WTC11 (cell line): ENCODE data around the gene ANXA2. TPM values are rescaled to one million over a fixed set of nuclear protein-coding genes. Genes with fewer than 3 reads are reported as not detected.

Experiments used
- ATAC-seq: fragments of 200-7000 bp; cut with Tn5 transposase; 2 replicates; pipeline ENCODE4 v1.10.0; 2021; ENCODE audit warnings: mild to moderate bottlenecking, moderate library complexity
- CTCF ChIA-PET: fragments of 300-600 bp; sonication (Branson Sonifier 250); formaldehyde crosslinking; loops from one replicate; lab custom pipeline; 2021; ENCODE audit warnings: antibody characterized with exemption; lab: Charles Lee
- POLR2A ChIA-PET: fragments of 350-600 bp; sonication (Branson Sonifier 250); formaldehyde crosslinking; loops from one replicate; lab custom pipeline; 2021; ENCODE audit warnings: antibody characterized with exemption; lab: Charles Lee
- DNase-seq: peaks from one replicate; pipeline ENCODE4 v3.0.0; 2021; ENCODE audit warnings: low spot score
- H3K27ac Mint-ChIP-seq: 2 replicates; pipeline ENCODE4 v1.8.0; 2021; ENCODE audit warnings: mixed read lengths
- H3K27me3 Mint-ChIP-seq: 2 replicates; pipeline ENCODE4 v1.8.0; 2021; ENCODE audit warnings: low read depth, mild to moderate bottlenecking, moderate library complexity, mixed read lengths
- H3K36me3 Mint-ChIP-seq: 2 replicates; pipeline ENCODE4 v1.8.0; 2021; ENCODE audit warnings: mixed read lengths
- H3K4me1 Mint-ChIP-seq: 2 replicates; pipeline ENCODE4 v1.8.0; 2022; ENCODE audit warnings: mixed read lengths
- H3K4me3 Mint-ChIP-seq: 2 replicates; pipeline ENCODE4 v1.8.0; 2021; ENCODE audit warnings: mild to moderate bottlenecking, moderate library complexity, mixed read lengths
- H3K9me3 Mint-ChIP-seq: 2 replicates; pipeline ENCODE4 v1.8.0; 2021; ENCODE audit warnings: mixed read lengths
- CREM ChIP-seq: sonication (generic); formaldehyde crosslinking; IDR thresholded peaks from 2 replicates; pipeline ENCODE4 v1.8.1; 2022; ENCODE audit warnings: mild to moderate bottlenecking, missing genetic modification reagents, moderate library complexity
- E2F1 ChIP-seq: sonication (generic); formaldehyde crosslinking; IDR thresholded peaks from 2 replicates; pipeline ENCODE4 v1.8.0; 2022; ENCODE audit warnings: mild to moderate bottlenecking, missing genetic modification reagents
- E2F5 ChIP-seq: sonication (generic); formaldehyde crosslinking; IDR thresholded peaks from 2 replicates; pipeline ENCODE4 v1.8.1; 2022; ENCODE audit warnings: mild to moderate bottlenecking, moderate library complexity, missing genetic modification reagents
- ELF4 ChIP-seq: sonication (generic); formaldehyde crosslinking; IDR thresholded peaks from 2 replicates; pipeline ENCODE4 v1.8.1; 2022; ENCODE audit warnings: low read depth, mild to moderate bottlenecking, moderate library complexity, missing genetic modification reagents
- ESRRA ChIP-seq: sonication (generic); formaldehyde crosslinking; IDR thresholded peaks from 2 replicates; pipeline ENCODE4 v1.8.1; 2022; ENCODE audit warnings: mild to moderate bottlenecking, missing genetic modification reagents, borderline replicate concordance
- FOXP1 ChIP-seq: sonication (generic); formaldehyde crosslinking; IDR thresholded peaks from 2 replicates; pipeline ENCODE4 v1.8.0; 2022; ENCODE audit warnings: missing genetic modification reagents, mild to moderate bottlenecking, moderate library complexity, borderline replicate concordance
- GRHL2 ChIP-seq: fragments of 250-450 bp; sonication (Bioruptor Pico); IDR thresholded peaks from 2 replicates; pipeline ENCODE4 v1.8.0; 2022; ENCODE audit warnings: mild to moderate bottlenecking, moderate library complexity; ENCODE audit not compliant: insufficient replicate concordance, severe bottlenecking
- HMGA2 ChIP-seq: fragments of 250-450 bp; sonication (Bioruptor Pico); IDR thresholded peaks from 2 replicates; pipeline ENCODE4 v1.4.0; 2021; ENCODE audit warnings: mild to moderate bottlenecking, moderate library complexity
- MXD4 ChIP-seq: fragments of 250-450 bp; sonication (Bioruptor Pico); IDR thresholded peaks from 2 replicates; pipeline ENCODE4 v1.8.0; 2021; ENCODE audit warnings: mild to moderate bottlenecking, moderate library complexity, borderline replicate concordance
- NFE2L1 ChIP-seq: sonication (generic); formaldehyde crosslinking; IDR thresholded peaks from 2 replicates; pipeline ENCODE4 v1.8.1; 2023; ENCODE audit warnings: missing genetic modification reagents
- NR2C2 ChIP-seq: sonication (generic); formaldehyde crosslinking; IDR thresholded peaks from 2 replicates; pipeline ENCODE4 v1.8.0; 2022; ENCODE audit warnings: mild to moderate bottlenecking, missing genetic modification reagents
- SMAD4 ChIP-seq: sonication (generic); formaldehyde crosslinking; IDR thresholded peaks from 2 replicates; pipeline ENCODE4 v1.8.0; 2022; ENCODE audit warnings: mild to moderate bottlenecking, missing genetic modification reagents
- SOX15 ChIP-seq: fragments of 250-450 bp; sonication (Bioruptor Pico); IDR thresholded peaks from 2 replicates; pipeline ENCODE4 v1.9.0; 2021; ENCODE audit warnings: mild to moderate bottlenecking
- TCF7 ChIP-seq: sonication (generic); formaldehyde crosslinking; IDR thresholded peaks from 2 replicates; pipeline ENCODE4 v1.8.0; 2022; ENCODE audit warnings: mild to moderate bottlenecking, low read depth, missing genetic modification reagents, moderate library complexity
- TEAD4 ChIP-seq: sonication (generic); formaldehyde crosslinking; IDR thresholded peaks from 2 replicates; pipeline ENCODE4 v1.8.0; 2022; ENCODE audit warnings: mild to moderate bottlenecking, missing genetic modification reagents
- ZMAT4 ChIP-seq: fragments of 250-450 bp; sonication (Bioruptor Pico); IDR thresholded peaks from 2 replicates; pipeline ENCODE4 v1.9.0; 2021; ENCODE audit warnings: mild to moderate bottlenecking
- ZNF219 ChIP-seq: sonication (generic); formaldehyde crosslinking; IDR thresholded peaks from 2 replicates; pipeline ENCODE4 v1.8.0; 2023; ENCODE audit warnings: missing genetic modification reagents, mild to moderate bottlenecking, borderline replicate concordance
- ZNF263 ChIP-seq: sonication (generic); formaldehyde crosslinking; IDR thresholded peaks from 2 replicates; pipeline ENCODE4 v1.8.1; 2022; ENCODE audit warnings: low read depth, mild to moderate bottlenecking, moderate library complexity, missing genetic modification reagents
- ZNF425 ChIP-seq: fragments of 250-450 bp; sonication (Bioruptor Pico); conservative IDR thresholded peaks from 2 replicates; pipeline ENCODE4 v1.9.0; 2021; ENCODE audit warnings: mild to moderate bottlenecking
- total RNA-seq: library from RNA; stranded (reverse); gene quantifications from 3 replicates; pipeline ENCODE4 v1.2.3, GENCODE V29; 2021
- TF ChIP-seq, protein P1 (sequence below): sonication (generic); formaldehyde crosslinking; IDR thresholded peaks from 2 replicates; pipeline ENCODE4 v1.8.1; 2023; ENCODE audit warnings: mild to moderate bottlenecking, missing genetic modification reagents, moderate library complexity
- TF ChIP-seq, protein P2 (sequence below): fragments of 250-450 bp; sonication (Bioruptor Pico); IDR thresholded peaks from 2 replicates; pipeline ENCODE4 v2.1.2; 2022; ENCODE audit warnings: mild to moderate bottlenecking, moderate library complexity

The ANXA2 gene
- total RNA-seq, 1 experiment from 2014 or later = 152 TPM

- CTCF ChIA-PET = interaction anchor here (1.3 kb wide), 1 partner anchor 41 kb away, joined by 3 read pairs; no protein-coding TSS in a partner anchor
- Mint-ChIP-seq H3K9me3 (no peaks in the 10 kb centered on the region), H3K27ac (no peak overlapping the region), H3K4me1 (peaks cover 74% of the 10 kb centered on the region), H3K27me3 (peaks cover 17% of the 10 kb centered on the region), H3K36me3 (no peaks in the 10 kb centered on the region), H3K4me3 (no peak overlapping the region)
- DNase-seq (no peak), ATAC-seq (no peak)
- POLR2A ChIA-PET = no interaction called here
- TF ChIP-seq E2F1 (CRISPR knock-in tag) (no peak), ZMAT4 (CRISPR knock-in tag) (no peak), HMGA2 (CRISPR knock-in tag) (no peak), NFE2L1 (CRISPR knock-in tag) (no peak), TCF7 (CRISPR knock-in tag) (no peak), SMAD4 (CRISPR knock-in tag) (no peak), ELF4 (no peak), CREM (no peak), ZNF425 (CRISPR knock-in tag) (no peak), MXD4 (CRISPR knock-in tag) (no peak), E2F5 (CRISPR knock-in tag) (no peak), NR2C2 (no peak), ZNF263 (CRISPR knock-in tag) (no peak)
- TF ChIP-seq, protein P1, sequence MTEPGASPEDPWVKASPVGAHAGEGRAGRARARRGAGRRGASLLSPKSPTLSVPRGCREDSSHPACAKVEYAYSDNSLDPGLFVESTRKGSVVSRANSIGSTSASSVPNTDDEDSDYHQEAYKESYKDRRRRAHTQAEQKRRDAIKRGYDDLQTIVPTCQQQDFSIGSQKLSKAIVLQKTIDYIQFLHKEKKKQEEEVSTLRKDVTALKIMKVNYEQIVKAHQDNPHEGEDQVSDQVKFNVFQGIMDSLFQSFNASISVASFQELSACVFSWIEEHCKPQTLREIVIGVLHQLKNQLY = no peak
- TF ChIP-seq, protein P2, sequence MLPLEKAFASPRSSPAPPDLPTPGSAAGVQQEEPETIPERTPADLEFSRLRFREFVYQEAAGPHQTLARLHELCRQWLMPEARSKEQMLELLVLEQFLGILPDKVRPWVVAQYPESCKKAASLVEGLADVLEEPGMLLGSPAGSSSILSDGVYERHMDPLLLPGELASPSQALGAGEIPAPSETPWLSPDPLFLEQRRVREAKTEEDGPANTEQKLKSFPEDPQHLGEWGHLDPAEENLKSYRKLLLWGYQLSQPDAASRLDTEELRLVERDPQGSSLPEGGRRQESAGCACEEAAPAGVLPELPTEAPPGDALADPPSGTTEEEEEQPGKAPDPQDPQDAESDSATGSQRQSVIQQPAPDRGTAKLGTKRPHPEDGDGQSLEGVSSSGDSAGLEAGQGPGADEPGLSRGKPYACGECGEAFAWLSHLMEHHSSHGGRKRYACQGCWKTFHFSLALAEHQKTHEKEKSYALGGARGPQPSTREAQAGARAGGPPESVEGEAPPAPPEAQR (CRISPR knock-in tag) = no peak
Measured at GRCh38 chr15:60395276-60396011, 2.3 kb downstream of the ANXA2 start.

- ChIA-PET POLR2A (no interaction called here), CTCF (interaction anchor here (0.9 to 1.3 kb wide), 2 partner anchors 20 to 40 kb away, joined by 3 read pairs; no protein-coding TSS in a partner anchor)
- Mint-ChIP-seq H3K9me3 (no peaks in the 10 kb centered on the region), H3K36me3 (no peaks in the 10 kb centered on the region), H3K4me3 (no peak overlapping the region), H3K27ac (no peak overlapping the region), H3K4me1 (peaks cover 76% of the 10 kb centered on the region)
- DNase-seq = no peak
- no peak for TF ChIP-seq ZNF425 (CRISPR knock-in tag)
- no peak for TF ChIP-seq ZNF219 (CRISPR knock-in tag)
- TF ChIP-seq TEAD4 (CRISPR knock-in tag) = no peak
- TF ChIP-seq ESRRA (CRISPR knock-in tag) = no peak
- TF ChIP-seq SMAD4 (CRISPR knock-in tag) = no peak
- no peak for TF ChIP-seq FOXP1
- no peak for TF ChIP-seq SOX15 (CRISPR knock-in tag)
- no peak for TF ChIP-seq E2F5 (CRISPR knock-in tag)
- TF ChIP-seq GRHL2 (CRISPR knock-in tag) = no peak
- TF ChIP-seq, all 79 proteins: peak for 0
- H3K27me3 Mint-ChIP-seq = peaks cover 15% of the 10 kb centered on the region
- ATAC-seq = no peak
Measured at GRCh38 chr15:60394689-60395097, 3.1 kb downstream of the ANXA2 start.
